Measurements from ENCODE around the gene VASN. TPM values are rescaled to one million over a fixed set of nuclear protein-coding genes. Genes with fewer than 3 reads are reported as not detected.

Gene VASN
- total RNA-seq, 2 experiments from 2014 or later = not detected

GRCh38 chr16:4386451-4386805 is 14.8 kb downstream of the VASN start:
- Mint-ChIP-seq H3K4me1 (ENCODE audit: low read depth) (no peaks in the 10 kb centered on the region), H3K4me3 (no peak overlapping the region), H3K27me3 (no peaks in the 10 kb centered on the region), H3K27ac (no peak overlapping the region), H3K36me3 (ENCODE audit: low read depth) (peaks cover 7% of the 10 kb centered on the region), H3K9me3 (no peaks in the 10 kb centered on the region)
- POLR2A ChIA-PET = no interaction called here
- ATAC-seq (no peak), DNase-seq (no peak)
- TF ChIP-seq CTCF (IDR thresholded peaks at IDR 0.05) = no peak
- intact Hi-C loops (cut with micrococcal nuclease) = no loop called here
- CTCF ChIA-PET = interaction anchor here (1.3 kb wide), 1 partner anchor 16 kb away, joined by 5 read pairs; no protein-coding TSS in a partner anchor

GRCh38 chr16:4386951-4387565 is 15.4 kb downstream of the VASN start:
- no peaks in the 10 kb centered on the region for H3K27me3 Mint-ChIP-seq
- ChIA-PET POLR2A (no interaction called here), CTCF (interaction anchor here (1.3 kb wide), 1 partner anchor 16 kb away, joined by 5 read pairs; no protein-coding TSS in a partner anchor)
- H3K4me1 Mint-ChIP-seq (ENCODE audit: low read depth) = no peaks in the 10 kb centered on the region
- peaks cover 7% of the 10 kb centered on the region for H3K36me3 Mint-ChIP-seq (ENCODE audit: low read depth)
- no peak for DNase-seq
- ATAC-seq = no peak
- no peak for TF ChIP-seq CTCF (IDR thresholded peaks at IDR 0.05)
- no peak overlapping the region for H3K27ac Mint-ChIP-seq
- intact Hi-C loops (cut with micrococcal nuclease) = no loop called here
- H3K4me3 Mint-ChIP-seq = no peak overlapping the region
- no peaks in the 10 kb centered on the region for H3K9me3 Mint-ChIP-seq

GRCh38 chr16:4387781-4388180 is 16.1 kb downstream of the VASN start:
- intact Hi-C loops (cut with micrococcal nuclease) = no loop called here
- no peak for TF ChIP-seq CTCF (IDR thresholded peaks at IDR 0.05)
- ChIA-PET POLR2A (interaction anchor here (1.0 kb wide), 2 partner anchors 15 to 22 kb away, joined by 3 read pairs; no protein-coding TSS in a partner anchor), CTCF (interaction anchor here (8.6 kb wide), 1 partner anchor 16 kb away, joined by 65 read pairs; no protein-coding TSS in a partner anchor)
- ATAC-seq = no peak
- H3K27me3 Mint-ChIP-seq = no peaks in the 10 kb centered on the region
- no peak for DNase-seq
- peaks cover 7% of the 10 kb centered on the region for H3K36me3 Mint-ChIP-seq (ENCODE audit: low read depth)
- no peak overlapping the region for H3K4me3 Mint-ChIP-seq
- H3K4me1 Mint-ChIP-seq (ENCODE audit: low read depth) = peaks cover 3% of the 10 kb centered on the region
- H3K9me3 Mint-ChIP-seq = no peaks in the 10 kb centered on the region
- no peak overlapping the region for H3K27ac Mint-ChIP-seq

- ATAC-seq (no peak), DNase-seq (no peak)
- H3K4me1 Mint-ChIP-seq (ENCODE audit: low read depth) = peaks cover 3% of the 10 kb centered on the region
- H3K36me3 Mint-ChIP-seq (ENCODE audit: low read depth) = peaks cover 6% of the 10 kb centered on the region
- no peak overlapping the region for H3K27ac Mint-ChIP-seq
- no peak for TF ChIP-seq CTCF (IDR thresholded peaks at IDR 0.05)
- ChIA-PET CTCF (interaction anchor here (0.8 to 8.6 kb wide), 2 partner anchors 15 to 134 kb away, joined by 3 to 65 read pairs; no protein-coding TSS in a partner anchor), POLR2A (interaction anchor here (1.0 kb wide), 2 partner anchors 15 to 22 kb away, joined by 3 read pairs; no protein-coding TSS in a partner anchor)
- no peak overlapping the region for H3K4me3 Mint-ChIP-seq
- intact Hi-C loops (cut with micrococcal nuclease) = no loop called here
- no peaks in the 10 kb centered on the region for H3K9me3 Mint-ChIP-seq
- H3K27me3 Mint-ChIP-seq = no peaks in the 10 kb centered on the region
Observed at GRCh38 chr16:4388271-4389021, 16.8 kb downstream of the VASN start.

Measured in activated CD8-positive, alpha-beta T cell treated with anti-CD3 and anti-CD28 coated beads for 36 hours (primary cell).